Hepatocyte (in vitro differentiated cells): ENCODE data around the gene SORL1. TPM values are rescaled to one million over a fixed set of nuclear protein-coding genes. Genes with fewer than 3 reads are reported as not detected.

Source experiments
- DNase-seq: peaks from one replicate; pipeline ENCODE4 v3.0.0-alpha.2; 2016; ENCODE audit warnings: low spot score
- H2AFZ ChIP-seq: fragments of 200-600 bp; sonication (generic); 2 replicates; pipeline ENCODE4 v1.6.0; 2016; ENCODE audit warnings: antibody characterized with exemption, mild to moderate bottlenecking
- H3K27ac ChIP-seq: fragments of 200-600 bp; sonication (generic); 2 replicates; pipeline ENCODE4 v1.5.1; 2016; ENCODE audit warnings: mild to moderate bottlenecking
- H3K27me3 ChIP-seq: fragments of 200-600 bp; sonication (generic); 2 replicates; pipeline ENCODE4 v1.6.1; 2016
- H3K36me3 ChIP-seq: fragments of 200-600 bp; sonication (generic); replicated peaks from 2 replicates; pipeline ENCODE4 v1.5.1; 2016; ENCODE audit warnings: low read depth; ENCODE audit not compliant: insufficient read depth
- H3K4me1 ChIP-seq: fragments of 200-600 bp; sonication (generic); 2 replicates; pipeline ENCODE4 v1.5.1; 2016; ENCODE audit warnings: mild to moderate bottlenecking, moderate library complexity; ENCODE audit not compliant: insufficient read depth
- H3K4me2 ChIP-seq: fragments of 200-600 bp; sonication (generic); 2 replicates; pipeline ENCODE4 v1.6.0; 2016
- H3K4me3 ChIP-seq: fragments of 200-600 bp; sonication (generic); 2 replicates; pipeline ENCODE4 v1.5.1; 2016; ENCODE audit warnings: mild to moderate bottlenecking
- H3K79me2 ChIP-seq: fragments of 200-600 bp; sonication (generic); 2 replicates; pipeline ENCODE4 v1.6.0; 2017; ENCODE audit warnings: mild to moderate bottlenecking
- H3K9me2 ChIP-seq: fragments of 200-600 bp; sonication (generic); replicated peaks from 2 replicates; pipeline ENCODE4 v1.6.0; 2017; ENCODE audit warnings: mild to moderate bottlenecking; ENCODE audit not compliant: insufficient read depth
- H3K9me3 ChIP-seq: fragments of 200-600 bp; sonication (generic); 2 replicates; pipeline ENCODE4 v1.5.1; 2016; ENCODE audit warnings: low read depth, mild to moderate bottlenecking
- H4K20me1 ChIP-seq: fragments of 200-600 bp; sonication (generic); 2 replicates; pipeline ENCODE4 v1.6.0; 2016; ENCODE audit warnings: mild to moderate bottlenecking; ENCODE audit not compliant: insufficient read depth, poor library complexity, severe bottlenecking
- EZH2 ChIP-seq: fragments of 200-600 bp; sonication (generic); IDR thresholded peaks from 2 replicates; pipeline ENCODE4 v1.6.1; 2016; ENCODE audit warnings: antibody characterized with exemption, mild to moderate bottlenecking, borderline replicate concordance
- EZH2phosphoT487 ChIP-seq: fragments of 200-600 bp; sonication (generic); IDR thresholded peaks from one replicate; pipeline ENCODE4 v1.6.1; 2018; ENCODE audit warnings: antibody characterized with exemption, mild to moderate bottlenecking, low read depth, moderate library complexity; ENCODE audit not compliant: unreplicated experiment, severe bottlenecking
- WGBS: methylation state at CpG from one replicate; pipeline ENCODE4 v1.1.6; 2016; ENCODE audit warnings: low lambda C conversion rate; ENCODE audit errors: missing lambda C conversion rate; 5-methylcytosine and 5-hydroxymethylcytosine counted together
- polyA plus RNA-seq: library from polyadenylated mRNA; unstranded; fragments of >200 nt; fragmentation: Nextera tagmentation; extraction: Ambion mirVana; gene quantifications from 2 replicates; pipeline ENCODE4 v1.2.1, GENCODE V29; 2016
- total RNA-seq: library from RNA; depleted of rRNA; stranded (reverse); fragments of >200 nt; gene quantifications from 2 replicates; pipeline ENCODE4 v1.2.3, GENCODE V29; 2014
- TF ChIP-seq, protein P1 (sequence below): fragments of 200-600 bp; sonication (generic); IDR thresholded peaks from 2 replicates; pipeline ENCODE4 v1.5.1; 2016; ENCODE audit warnings: antibody characterized with exemption, mild to moderate bottlenecking; ENCODE audit not compliant: poor library complexity

Gene SORL1
- total and polyA plus RNA-seq, 2 experiments from 2014 or later: 13.5 to 26.5 TPM

DNA sequence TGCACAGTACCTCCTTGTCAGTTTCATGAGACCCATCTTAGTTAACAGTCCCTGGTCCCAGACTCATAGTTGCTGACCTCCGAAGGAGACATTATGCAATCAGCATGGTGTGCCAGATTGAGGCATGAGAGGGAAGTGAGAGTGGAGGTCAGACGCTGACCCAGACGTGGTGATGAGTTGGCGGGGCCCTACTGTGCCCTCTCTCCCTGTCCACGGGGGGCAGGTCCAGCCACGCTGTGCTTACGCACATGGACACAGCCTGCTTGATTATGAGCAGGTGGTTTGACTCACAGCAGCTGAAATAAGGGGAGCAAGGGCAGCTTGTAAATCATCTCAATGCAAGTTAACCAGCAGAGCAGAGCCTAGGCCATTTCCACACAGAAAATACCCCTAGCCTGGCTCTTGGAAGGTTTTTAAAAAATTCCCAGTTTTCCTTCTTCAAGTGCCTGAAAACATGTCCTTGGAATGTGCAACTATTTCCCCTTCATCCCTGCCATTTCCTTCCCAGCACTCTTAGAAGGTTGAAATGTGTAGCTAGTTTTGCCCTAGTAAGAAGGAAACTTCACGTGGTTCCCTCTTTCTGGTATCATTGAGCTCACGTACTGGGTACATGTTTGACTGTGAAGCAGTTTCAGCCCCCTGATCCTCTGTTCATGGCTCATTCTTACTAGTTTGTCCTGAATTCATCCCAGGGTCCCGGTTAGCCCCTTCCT, 123.3 kb downstream of the SORL1 start:
- H2AFZ ChIP-seq: no peak overlapping the region
- H3K27me3 ChIP-seq: no peaks in the 10 kb centered on the region
- H3K4me2 ChIP-seq: no peak overlapping the region
- no peaks in the 10 kb centered on the region for H3K79me2 ChIP-seq
- no peak overlapping the region for H3K4me3 ChIP-seq
- DNase-seq: no peak
- H3K9me3 ChIP-seq: no peaks in the 10 kb centered on the region
- H3K9me2 ChIP-seq: no peaks in the 10 kb centered on the region
- H4K20me1 ChIP-seq: no peaks in the 10 kb centered on the region
- no peaks in the 10 kb centered on the region for H3K36me3 ChIP-seq
- peaks cover 4% of the 10 kb centered on the region for H3K4me1 ChIP-seq
- TF ChIP-seq EZH2 (no peak), EZH2phosphoT487 (no peak)
- TF ChIP-seq, protein P1, sequence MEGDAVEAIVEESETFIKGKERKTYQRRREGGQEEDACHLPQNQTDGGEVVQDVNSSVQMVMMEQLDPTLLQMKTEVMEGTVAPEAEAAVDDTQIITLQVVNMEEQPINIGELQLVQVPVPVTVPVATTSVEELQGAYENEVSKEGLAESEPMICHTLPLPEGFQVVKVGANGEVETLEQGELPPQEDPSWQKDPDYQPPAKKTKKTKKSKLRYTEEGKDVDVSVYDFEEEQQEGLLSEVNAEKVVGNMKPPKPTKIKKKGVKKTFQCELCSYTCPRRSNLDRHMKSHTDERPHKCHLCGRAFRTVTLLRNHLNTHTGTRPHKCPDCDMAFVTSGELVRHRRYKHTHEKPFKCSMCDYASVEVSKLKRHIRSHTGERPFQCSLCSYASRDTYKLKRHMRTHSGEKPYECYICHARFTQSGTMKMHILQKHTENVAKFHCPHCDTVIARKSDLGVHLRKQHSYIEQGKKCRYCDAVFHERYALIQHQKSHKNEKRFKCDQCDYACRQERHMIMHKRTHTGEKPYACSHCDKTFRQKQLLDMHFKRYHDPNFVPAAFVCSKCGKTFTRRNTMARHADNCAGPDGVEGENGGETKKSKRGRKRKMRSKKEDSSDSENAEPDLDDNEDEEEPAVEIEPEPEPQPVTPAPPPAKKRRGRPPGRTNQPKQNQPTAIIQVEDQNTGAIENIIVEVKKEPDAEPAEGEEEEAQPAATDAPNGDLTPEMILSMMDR: no peak
- H3K27ac ChIP-seq: no peak overlapping the region
- WGBS: 82% methylated on average over 10 of the region's 10 CpGs

GRCh38 chr11:121575963-121576290, 123.8 kb downstream of the SORL1 start:
- H3K27me3 ChIP-seq: no peaks in the 10 kb centered on the region
- H4K20me1 ChIP-seq: no peaks in the 10 kb centered on the region
- no peak overlapping the region for H2AFZ ChIP-seq
- no peak overlapping the region for H3K27ac ChIP-seq
- 87% methylated on average over 5 of the region's 5 CpGs for WGBS
- no peaks in the 10 kb centered on the region for H3K9me3 ChIP-seq
- no peak overlapping the region for H3K4me2 ChIP-seq
- no peak overlapping the region for H3K4me3 ChIP-seq
- H3K79me2 ChIP-seq: no peaks in the 10 kb centered on the region
- DNase-seq: no peak
- TF ChIP-seq, protein P1: no peak
- no peak for TF ChIP-seq EZH2
- H3K36me3 ChIP-seq: no peaks in the 10 kb centered on the region
- H3K9me2 ChIP-seq: no peaks in the 10 kb centered on the region
- H3K4me1 ChIP-seq: peaks cover 4% of the 10 kb centered on the region

DNA sequence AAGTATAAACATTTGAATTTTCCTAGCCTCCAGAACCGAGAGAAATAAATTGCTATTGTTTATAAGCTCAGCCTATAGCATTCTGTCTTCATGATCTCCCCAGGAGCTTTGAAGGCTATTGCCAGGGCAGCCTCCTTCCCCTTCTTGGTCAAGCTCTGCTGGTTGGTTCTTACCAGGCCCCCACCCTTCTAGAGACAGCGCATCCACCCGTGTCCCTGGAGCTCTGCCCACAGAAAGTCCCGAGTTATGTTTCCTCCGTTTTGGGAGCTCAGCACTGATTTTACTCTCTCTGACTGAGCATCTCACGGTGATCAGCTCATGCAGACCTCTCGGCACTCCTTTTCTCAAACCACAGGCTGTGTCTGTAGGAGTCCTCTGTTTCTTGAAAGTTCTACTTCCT, 124.4 kb downstream of the SORL1 start:
- no peaks in the 10 kb centered on the region for H3K27me3 ChIP-seq
- H4K20me1 ChIP-seq: no peaks in the 10 kb centered on the region
- H3K9me2 ChIP-seq: no peaks in the 10 kb centered on the region
- H3K9me3 ChIP-seq: no peaks in the 10 kb centered on the region
- H3K79me2 ChIP-seq: no peaks in the 10 kb centered on the region
- H3K4me1 ChIP-seq: peaks cover 4% of the 10 kb centered on the region
- 94% methylated on average over 7 of the region's 7 CpGs for WGBS
- DNase-seq: no peak
- no peak overlapping the region for H3K4me2 ChIP-seq
- H2AFZ ChIP-seq: no peak overlapping the region
- H3K36me3 ChIP-seq: no peaks in the 10 kb centered on the region
- no peak overlapping the region for H3K4me3 ChIP-seq
- no peak overlapping the region for H3K27ac ChIP-seq
- TF ChIP-seq, protein P1: no peak
- TF ChIP-seq EZH2 (no peak), EZH2phosphoT487 (no peak)
